LNCaP clone FGC (cell line): ENCODE data around the gene TNS3.

Source experiments
- DNase-seq: peaks from one replicate; pipeline ENCODE4 v3.0.0-alpha.2; 2011; ENCODE audit warnings: low read depth
- H3K4me3 ChIP-seq: 2 replicates; pipeline ENCODE4 v1.5.1; 2011; ENCODE audit warnings: mild to moderate bottlenecking, low read depth, low read length, control low read depth
- TF ChIP-seq, protein P1 (sequence below): IDR thresholded peaks from 2 replicates; pipeline ENCODE4 v1.5.1; 2012; ENCODE audit warnings: mild to moderate bottlenecking; ENCODE audit not compliant: control insufficient read depth, insufficient read depth; ENCODE audit errors: extremely low read depth

The TNS3 gene

DNA sequence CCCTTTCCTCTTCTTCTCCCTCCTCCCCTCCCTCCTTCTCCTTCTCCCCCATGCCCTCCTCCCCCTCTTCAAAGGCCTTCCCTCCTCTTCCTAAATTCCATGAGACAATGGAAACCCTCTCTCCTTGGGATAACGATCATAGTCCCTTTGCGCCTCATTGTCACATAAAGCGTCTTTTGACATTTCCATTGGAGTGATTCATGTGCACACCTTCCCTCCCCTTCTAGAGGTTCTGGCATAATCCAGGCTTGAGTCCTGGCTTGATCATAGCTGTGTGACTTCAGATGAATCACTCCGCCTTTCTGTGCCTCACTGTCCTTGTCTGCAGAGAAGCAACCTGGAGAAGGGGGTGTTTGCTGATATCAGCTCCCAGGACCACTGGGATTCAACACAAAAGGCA is 204.2 kb downstream of the TNS3 start:
- TF ChIP-seq, protein P1, sequence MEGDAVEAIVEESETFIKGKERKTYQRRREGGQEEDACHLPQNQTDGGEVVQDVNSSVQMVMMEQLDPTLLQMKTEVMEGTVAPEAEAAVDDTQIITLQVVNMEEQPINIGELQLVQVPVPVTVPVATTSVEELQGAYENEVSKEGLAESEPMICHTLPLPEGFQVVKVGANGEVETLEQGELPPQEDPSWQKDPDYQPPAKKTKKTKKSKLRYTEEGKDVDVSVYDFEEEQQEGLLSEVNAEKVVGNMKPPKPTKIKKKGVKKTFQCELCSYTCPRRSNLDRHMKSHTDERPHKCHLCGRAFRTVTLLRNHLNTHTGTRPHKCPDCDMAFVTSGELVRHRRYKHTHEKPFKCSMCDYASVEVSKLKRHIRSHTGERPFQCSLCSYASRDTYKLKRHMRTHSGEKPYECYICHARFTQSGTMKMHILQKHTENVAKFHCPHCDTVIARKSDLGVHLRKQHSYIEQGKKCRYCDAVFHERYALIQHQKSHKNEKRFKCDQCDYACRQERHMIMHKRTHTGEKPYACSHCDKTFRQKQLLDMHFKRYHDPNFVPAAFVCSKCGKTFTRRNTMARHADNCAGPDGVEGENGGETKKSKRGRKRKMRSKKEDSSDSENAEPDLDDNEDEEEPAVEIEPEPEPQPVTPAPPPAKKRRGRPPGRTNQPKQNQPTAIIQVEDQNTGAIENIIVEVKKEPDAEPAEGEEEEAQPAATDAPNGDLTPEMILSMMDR, result no peak
- DNase-seq, result no peak
- H3K4me3 ChIP-seq, result no peak overlapping the region

DNA sequence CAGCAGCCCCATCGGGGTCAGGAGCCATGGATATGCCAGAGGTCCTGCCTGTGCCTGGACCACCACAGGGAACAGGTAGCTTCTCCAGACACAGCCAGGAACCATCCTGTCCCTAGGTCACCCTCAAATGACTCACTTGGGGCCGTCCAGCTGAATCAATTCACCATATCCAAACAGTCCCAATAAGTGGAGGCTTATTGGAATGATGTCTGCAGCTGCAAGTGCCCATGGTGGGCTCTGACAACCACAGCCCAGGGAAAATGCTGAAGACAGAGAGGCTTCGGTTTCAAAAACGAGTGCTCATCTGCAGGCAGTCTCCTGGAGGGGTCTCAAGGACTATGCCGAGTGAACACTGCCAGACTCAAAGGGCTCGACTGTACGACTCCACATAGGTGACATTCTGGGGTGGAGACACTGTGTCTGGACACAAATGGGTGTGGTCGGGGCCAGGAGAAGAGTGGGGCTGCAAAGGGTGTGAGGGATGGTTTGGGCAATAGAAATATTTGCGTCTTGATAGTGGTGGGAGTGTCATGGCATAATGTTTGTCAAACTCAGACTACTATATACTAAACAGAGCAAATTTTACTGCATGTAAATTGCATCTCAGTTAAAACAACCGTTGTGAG is 204.8 kb downstream of the TNS3 start:
- TF ChIP-seq, protein P1, result no peak
- no peak overlapping the region for H3K4me3 ChIP-seq
- DNase-seq, result no peak

- DNase-seq, result no peak
- no peak overlapping the region for H3K4me3 ChIP-seq
- TF ChIP-seq, protein P1, result no peak
Measured at GRCh38 chr7:47375121-47375938, 206.6 kb downstream of the TNS3 start.

GRCh38 chr7:47374538-47374937 is 207.4 kb downstream of the TNS3 start:
- H3K4me3 ChIP-seq, result no peak overlapping the region
- DNase-seq, result no peak
- TF ChIP-seq, protein P1, result no peak

GRCh38 chr7:47373871-47374451 is 207.9 kb downstream of the TNS3 start:
- DNase-seq, result no peak
- no peak overlapping the region for H3K4me3 ChIP-seq
- TF ChIP-seq, protein P1, result no peak

DNA sequence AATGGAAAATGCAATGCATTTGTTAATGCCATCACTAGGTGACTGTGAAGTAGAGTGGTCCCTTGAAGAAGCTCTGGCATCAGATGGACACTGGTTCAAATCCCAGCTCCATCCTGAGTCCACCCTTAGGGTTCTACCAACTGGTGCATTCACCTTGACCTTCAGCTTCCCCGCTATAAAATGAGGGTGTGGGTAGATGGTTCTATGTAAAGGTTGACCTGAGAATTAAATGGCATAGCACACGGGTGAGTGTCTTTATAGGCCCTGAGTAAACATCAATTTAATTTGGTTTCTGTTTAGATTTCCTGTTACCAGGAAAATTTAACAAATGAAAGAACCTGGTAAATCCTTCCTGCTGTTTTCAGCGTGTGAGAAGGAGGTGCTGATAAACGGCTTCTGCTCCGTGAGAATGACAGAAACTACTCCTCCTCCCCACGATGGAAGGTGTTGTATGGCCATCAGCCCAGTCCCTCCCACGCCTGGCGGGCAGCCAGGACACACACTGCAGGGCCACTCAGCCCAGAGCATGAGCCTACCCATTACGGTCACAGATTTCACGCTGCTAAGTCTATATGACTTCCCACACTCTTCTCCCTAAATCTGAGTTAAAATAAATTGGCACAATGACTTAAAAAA is 210.1 kb downstream of the TNS3 start:
- peak overlapping the region; percentile 34 for H3K4me3 ChIP-seq
- TF ChIP-seq, protein P1, result no peak
- DNase-seq, result peak; percentile 70
